ENCODE results near the gene C19orf33.

DNA sequence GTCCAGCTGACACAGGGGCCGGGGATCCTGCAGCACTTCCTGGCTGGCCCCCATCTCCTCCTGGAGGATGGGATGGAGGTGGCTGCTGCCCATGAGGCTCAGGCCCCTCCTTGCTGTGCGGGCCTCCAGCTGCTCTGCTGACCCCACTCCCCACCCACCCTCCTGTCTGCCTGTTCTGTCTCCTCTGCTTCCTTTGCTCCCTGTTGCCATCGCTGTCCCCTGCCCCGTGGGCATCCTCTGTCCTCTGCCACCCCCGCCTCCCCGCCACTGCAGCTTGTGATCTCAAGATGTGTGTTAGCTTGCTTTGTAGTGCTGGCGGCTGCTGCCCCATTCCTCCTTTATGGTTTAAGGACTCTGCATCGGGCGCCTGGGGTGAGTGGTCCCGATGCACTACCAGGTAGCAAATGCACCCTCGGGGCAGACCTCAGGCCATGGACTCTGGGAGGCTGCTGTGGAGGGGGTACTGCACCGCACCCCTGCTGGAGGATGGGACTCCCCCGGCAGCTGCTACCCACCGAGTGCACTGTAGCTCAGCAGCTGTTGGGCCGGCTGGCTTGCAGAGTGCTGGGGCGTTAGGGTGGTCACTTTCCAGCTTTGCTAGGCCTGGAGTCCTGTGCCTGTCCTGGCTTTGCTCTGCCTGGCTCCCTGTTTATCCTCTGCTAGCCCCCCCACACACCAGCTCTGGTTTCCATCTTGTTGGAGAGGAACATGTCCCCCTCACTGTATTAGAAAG lies 15.8 kb upstream of the C19orf33 start:
- no peak for TF ChIP-seq CTCF (IDR thresholded peaks at IDR 0.05 in 4 of 5, conservative IDR thresholded peaks at IDR 0.05 in 1 of 5)
- no peak for TF ChIP-seq POLR2A (IDR thresholded peaks at IDR 0.05)

Data from gastrocnemius medialis (tissue), 4 donors.